IMR-90 (cell line): ENCODE results near the gene EDA. TPM values are rescaled to one million over a fixed set of nuclear protein-coding genes. Genes with fewer than 3 reads are reported as not detected.

Source experiments
- ATAC-seq: fragments of 200-7000 bp; cut with Tn5 transposase; 2 replicates; pipeline ENCODE4 v1.9.1; 2020; ENCODE audit warnings: low read depth, mild to moderate bottlenecking, moderate library complexity
- BruUV-seq: library from RNA; stranded (reverse); fragments of 400-500 nt; replicated peaks from 2 replicates; lab custom pipeline; 2021; lab: Mats Ljungman, UMichigan
- CTCF ChIA-PET: fragments of 300-600 bp; formaldehyde crosslinking; extraction: SDS; loops from one replicate; lab custom pipeline; 2021; ENCODE audit warnings: antibody characterized with exemption; lab: Yijun Ruan, JAX
- POLR2A ChIA-PET: fragments of 300-600 bp; sonication (Branson Sonifier 250); formaldehyde crosslinking; loops from one replicate; lab custom pipeline; 2022; ENCODE audit warnings: antibody characterized with exemption; ENCODE audit not compliant: unreplicated experiment; lab: Charles Lee
- DNase-seq: peaks from one replicate; pipeline ENCODE4 v3.0.0; 2013
- H2AFZ ChIP-seq: replicated peaks from 2 replicates; pipeline ENCODE3; 2013; ENCODE audit warnings: low read length, mild to moderate bottlenecking; ENCODE audit not compliant: poor library complexity
- H2AK5ac ChIP-seq: 2 replicates; pipeline ENCODE4 v1.6.1; 2013; ENCODE audit warnings: low read depth, low read length, inconsistent platforms
- H2AK9ac ChIP-seq: replicated peaks from 2 replicates; pipeline ENCODE3; 2013; ENCODE audit warnings: mild to moderate bottlenecking, low read depth, low read length, moderate library complexity; ENCODE audit not compliant: poor library complexity
- H2BK120ac ChIP-seq: 2 replicates; pipeline ENCODE4 v1.6.1; 2013; ENCODE audit warnings: low read depth, low read length, inconsistent platforms
- H2BK15ac ChIP-seq: 3 replicates; pipeline ENCODE4 v1.6.1; 2013; ENCODE audit warnings: low read depth, low read length, inconsistent platforms
- H2BK20ac ChIP-seq: 2 replicates; pipeline ENCODE4 v1.6.1; 2013; ENCODE audit warnings: low read depth, mild to moderate bottlenecking, inconsistent platforms, low read length, moderate library complexity
- H2BK5ac ChIP-seq: 2 replicates; pipeline ENCODE4 v1.6.1; 2013; ENCODE audit warnings: mild to moderate bottlenecking, low read depth, low read length, inconsistent platforms; ENCODE audit not compliant: poor library complexity, severe bottlenecking
- H3K14ac ChIP-seq: replicated peaks from 2 replicates; pipeline ENCODE4 v1.6.1; 2013; ENCODE audit warnings: low read depth, low read length, inconsistent platforms
- H3K18ac ChIP-seq: 2 replicates; pipeline ENCODE4 v1.6.1; 2013; ENCODE audit warnings: low read depth, low read length, control low read depth
- H3K23ac ChIP-seq: 2 replicates; pipeline ENCODE4 v1.6.1; 2013; ENCODE audit warnings: low read depth, low read length, inconsistent platforms
- H3K27ac ChIP-seq: 2 replicates; pipeline ENCODE4 v1.5.1; 2013; ENCODE audit warnings: mild to moderate bottlenecking, control low read depth, low read length; ENCODE audit not compliant: insufficient read depth
- H3K27me3 ChIP-seq: 2 replicates; pipeline ENCODE4 v1.6.1; 2013; ENCODE audit warnings: low read length; ENCODE audit not compliant: control insufficient read depth, insufficient read depth
- H3K36me3 ChIP-seq: 2 replicates; pipeline ENCODE4 v1.6.1; 2013; ENCODE audit warnings: low read length, mixed read lengths; ENCODE audit not compliant: control insufficient read depth, insufficient read depth
- H3K4ac ChIP-seq: 2 replicates; pipeline ENCODE4 v1.6.1; 2013; ENCODE audit warnings: low read depth, low read length, inconsistent platforms
- H3K4me1 ChIP-seq: 2 replicates; pipeline ENCODE4 v1.6.1; 2013; ENCODE audit warnings: low read length, mixed read lengths; ENCODE audit not compliant: control insufficient read depth, insufficient read depth
- H3K4me2 ChIP-seq: 2 replicates; pipeline ENCODE4 v1.6.1; 2013; ENCODE audit warnings: low read depth, mild to moderate bottlenecking, control low read depth, low read length, moderate library complexity
- H3K4me3 ChIP-seq: 2 replicates; pipeline ENCODE4 v1.5.1; 2013; ENCODE audit warnings: low read depth, mild to moderate bottlenecking, control low read depth, low read length, moderate library complexity; ENCODE audit not compliant: insufficient read depth
- H3K56ac ChIP-seq: 2 replicates; pipeline ENCODE4 v1.6.1; 2013; ENCODE audit warnings: low read length, inconsistent platforms; ENCODE audit not compliant: insufficient read depth; ENCODE audit errors: extremely low read depth
- H3K79me1 ChIP-seq, 2 experiments: 2 replicates each; pipeline ENCODE4 v1.6.1; 2013; ENCODE audit warnings: low read length in 2 of 2, inconsistent platforms in 1 of 2, low read depth in 1 of 2
- H3K9ac ChIP-seq: 2 replicates; pipeline ENCODE4 v1.6.1; 2013; ENCODE audit warnings: low read depth, low read length, control low read depth
- H3K9me1 ChIP-seq: 2 replicates; pipeline ENCODE4 v1.6.1; 2013; ENCODE audit warnings: low read length, inconsistent platforms; ENCODE audit not compliant: insufficient read depth
- H3K9me3 ChIP-seq: 2 replicates; pipeline ENCODE4 v1.6.1; 2013; ENCODE audit warnings: low read length; ENCODE audit not compliant: control insufficient read depth, insufficient read depth
- H4K20me1 ChIP-seq: 2 replicates; pipeline ENCODE4 v1.6.1; 2013; ENCODE audit warnings: low read length, inconsistent platforms; ENCODE audit not compliant: insufficient read depth
- H4K5ac ChIP-seq: 2 replicates; pipeline ENCODE4 v1.6.1; 2013; ENCODE audit warnings: mild to moderate bottlenecking, low read depth, low read length, control low read depth
- H4K8ac ChIP-seq, 2 experiments: 2 replicates each; pipeline ENCODE4 v1.6.1; 2013; ENCODE audit warnings: low read depth in 2 of 2, low read length in 2 of 2, control low read depth in 1 of 2, inconsistent platforms in 1 of 2
- H4K91ac ChIP-seq: 2 replicates; pipeline ENCODE4 v1.6.1; 2013; ENCODE audit warnings: low read depth, low read length, inconsistent platforms; ENCODE audit not compliant: insufficient read depth
- BHLHE40 ChIP-seq: fragments of 150-350 bp; IDR thresholded peaks from 2 replicates; pipeline ENCODE4 v1.6.1; 2016; ENCODE audit warnings: mild to moderate bottlenecking, low read depth, low read length
- CEBPB ChIP-seq: IDR thresholded peaks from 2 replicates; pipeline ENCODE4 v1.6.1; 2012; ENCODE audit warnings: low read depth, low read length, improper control_type of control experiment
- CHD1 ChIP-seq: IDR thresholded peaks from 2 replicates; pipeline ENCODE4 v1.6.1; 2012; ENCODE audit warnings: low read depth, low read length, improper control_type of control experiment
- FOS ChIP-seq: fragments of 150-350 bp; IDR thresholded peaks from 2 replicates; pipeline ENCODE4 v1.6.1; 2016; ENCODE audit warnings: low read depth, low read length
- MAFK ChIP-seq: IDR thresholded peaks from 2 replicates; pipeline ENCODE4 v1.6.1; 2012; ENCODE audit warnings: low read depth, low read length, improper control_type of control experiment
- MAZ ChIP-seq: IDR thresholded peaks from 2 replicates; pipeline ENCODE4 v1.6.1; 2012; ENCODE audit warnings: low read depth, mild to moderate bottlenecking, low read length, improper control_type of control experiment, moderate library complexity, borderline replicate concordance
- MXI1 ChIP-seq: IDR thresholded peaks from 2 replicates; pipeline ENCODE4 v1.6.1; 2012; ENCODE audit warnings: low read depth, mild to moderate bottlenecking, low read length, moderate library complexity, borderline replicate concordance
- NFE2L2 ChIP-seq: fragments of 150-350 bp; IDR thresholded peaks from 2 replicates; pipeline ENCODE4 v1.6.1; 2016; ENCODE audit warnings: low read depth, mild to moderate bottlenecking, low read length
- POLR2A ChIP-seq: IDR thresholded peaks from 2 replicates; pipeline ENCODE4 v1.6.1; 2012; ENCODE audit warnings: mild to moderate bottlenecking, low read depth, low read length
- RAD21 ChIP-seq: IDR thresholded peaks from 2 replicates; pipeline ENCODE4 v1.6.1; 2012; ENCODE audit warnings: low read length, improper control_type of control experiment
- RCOR1 ChIP-seq: IDR thresholded peaks from 2 replicates; pipeline ENCODE4 v1.6.1; 2012; ENCODE audit warnings: mild to moderate bottlenecking, low read length, improper control_type of control experiment; ENCODE audit not compliant: insufficient replicate concordance
- RFX5 ChIP-seq: IDR thresholded peaks from 2 replicates; pipeline ENCODE4 v1.8.0; 2012; ENCODE audit warnings: low read depth, mild to moderate bottlenecking, low read length, moderate library complexity
- SMC3 ChIP-seq: fragments of 150-350 bp; IDR thresholded peaks from 2 replicates; pipeline ENCODE4 v1.6.1; 2016; ENCODE audit warnings: low read depth, mild to moderate bottlenecking, antibody characterized with exemption, low read length, moderate library complexity
- WGBS, 2 experiments: methylation state at CpG; one replicate each; pipeline versions ENCODE4 v1.1.5 to v1.1.7; 2013; ENCODE audit warnings: missing lambda C conversion rate in 2 of 2; ENCODE audit not compliant: insufficient read length in 1 of 2; ENCODE audit errors: extremely low coverage in 2 of 2; 5-methylcytosine and 5-hydroxymethylcytosine counted together
- dilution Hi-C: fragments of 300-500 bp; cut with HindIII; formaldehyde crosslinking; loops from one replicate; pipeline ENCODE4 v1.14.3; 2018; ENCODE audit warnings: low sequenced_read_pairs; ENCODE audit not compliant: unreplicated experiment
- in situ Hi-C: fragments of 300-500 bp; cut with MboI; formaldehyde crosslinking; loops from 3 replicates; pipeline ENCODE4 v1.14.3; 2019; ENCODE audit warnings: low sequenced_read_pairs, inconsistent platforms, mixed read lengths
- intact Hi-C: fragments of 100-400 bp; cut with micrococcal nuclease; formaldehyde crosslinking; loops from 2 replicates; pipeline ENCODE4 v1.10.0; 2022
- polyA plus RNA-seq, 3 experiments: library from polyadenylated mRNA; depleted of rRNA; stranded (reverse); fragments of >200 nt; gene quantifications; 2 replicates each; pipeline ENCODE4 v1.2.3, GENCODE V29; 2012; ENCODE audit warnings: low replicate concordance in 1 of 3
- total RNA-seq: library from RNA; depleted of rRNA; stranded (reverse); fragments of >200 nt; gene quantifications from 2 replicates; pipeline ENCODE4 v1.2.3, GENCODE V29; 2012
- TF ChIP-seq, protein P1 (sequence below): fragments of 150-350 bp; IDR thresholded peaks from 2 replicates; pipeline ENCODE4 v1.6.1; 2016; ENCODE audit warnings: low read depth, mild to moderate bottlenecking, low read length, moderate library complexity, borderline replicate concordance
- TF ChIP-seq, protein P2 (sequence below): fragments of 150-350 bp; IDR thresholded peaks from 2 replicates; pipeline ENCODE4 v1.6.1; 2017; ENCODE audit warnings: mild to moderate bottlenecking, antibody characterized with exemption, low read length, low read depth
- TF ChIP-seq, protein P3 (sequence below): conservative IDR thresholded peaks from 2 replicates; pipeline ENCODE4 v1.5.1; 2012; ENCODE audit warnings: mild to moderate bottlenecking, low read depth, low read length, improper control_type of control experiment

EDA gene
- total and polyA plus RNA-seq, 2 of the 4 experiments (the other 2 are of a cell fraction), result under 0.01 TPM; not detected in 1

DNA sequence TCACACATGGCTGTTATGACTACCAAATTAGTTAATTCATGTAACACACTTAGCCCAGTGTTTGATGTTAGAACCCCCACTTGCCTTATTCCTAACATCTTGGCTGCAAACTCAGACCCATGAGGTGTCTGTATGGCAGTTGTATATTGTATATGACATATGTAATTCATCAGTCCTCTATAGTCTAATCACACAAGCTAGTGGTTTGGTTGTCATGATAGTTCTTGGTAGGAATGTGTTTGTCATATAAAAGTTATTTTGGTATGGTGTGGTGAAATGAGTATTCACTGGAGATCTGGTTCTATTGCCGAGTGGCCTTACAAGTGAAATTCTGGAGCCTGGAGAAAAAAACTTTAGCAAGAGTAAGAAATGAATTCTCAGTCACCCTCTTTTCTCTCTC, 284.6 kb downstream of the EDA start:
- no peaks in the 10 kb centered on the region for H3K9me1 ChIP-seq
- H2AK5ac ChIP-seq, result no peak overlapping the region
- no peak for ATAC-seq
- H3K9ac ChIP-seq, result no peak overlapping the region
- dilution Hi-C loops (no loop called here), intact Hi-C loops (no loop called here), in situ Hi-C loops (no loop called here)
- H3K27me3 ChIP-seq, result peaks cover 2% of the 10 kb centered on the region; the same call in 1 of the 2 replicates
- no peaks in the 10 kb centered on the region for H3K4me1 ChIP-seq
- no CpG with 5 or more reads among the region's 1 CpG for WGBS, 2 experiments
- H3K4ac ChIP-seq, result no peak overlapping the region
- H3K79me1 ChIP-seq, result no peaks in the 10 kb centered on the region
- no peak overlapping the region for H2BK20ac ChIP-seq
- no peak overlapping the region for H4K8ac ChIP-seq
- H3K18ac ChIP-seq, result no peak overlapping the region
- H4K5ac ChIP-seq, result no peak overlapping the region
- DNase-seq, result no peak
- no peak overlapping the region for H3K14ac ChIP-seq
- BruUV-seq, result no TSS peak
- H4K20me1 ChIP-seq, result no peaks in the 10 kb centered on the region
- H3K4me3 ChIP-seq, result no peak overlapping the region
- H3K9me3 ChIP-seq, result no peaks in the 10 kb centered on the region
- H3K23ac ChIP-seq, result no peak overlapping the region
- no peak overlapping the region for H2BK120ac ChIP-seq
- no peak overlapping the region for H2AFZ ChIP-seq
- no peak overlapping the region for H2BK5ac ChIP-seq
- H3K36me3 ChIP-seq, result no peaks in the 10 kb centered on the region
- no peak for TF ChIP-seq MAFK
- no peak for TF ChIP-seq NFE2L2
- TF ChIP-seq SMC3, result no peak
- no peak for TF ChIP-seq RAD21
- no peak for TF ChIP-seq CHD1
- TF ChIP-seq, protein P1, sequence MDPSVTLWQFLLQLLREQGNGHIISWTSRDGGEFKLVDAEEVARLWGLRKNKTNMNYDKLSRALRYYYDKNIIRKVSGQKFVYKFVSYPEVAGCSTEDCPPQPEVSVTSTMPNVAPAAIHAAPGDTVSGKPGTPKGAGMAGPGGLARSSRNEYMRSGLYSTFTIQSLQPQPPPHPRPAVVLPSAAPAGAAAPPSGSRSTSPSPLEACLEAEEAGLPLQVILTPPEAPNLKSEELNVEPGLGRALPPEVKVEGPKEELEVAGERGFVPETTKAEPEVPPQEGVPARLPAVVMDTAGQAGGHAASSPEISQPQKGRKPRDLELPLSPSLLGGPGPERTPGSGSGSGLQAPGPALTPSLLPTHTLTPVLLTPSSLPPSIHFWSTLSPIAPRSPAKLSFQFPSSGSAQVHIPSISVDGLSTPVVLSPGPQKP, result no peak
- TF ChIP-seq BHLHE40, result no peak
- no peak for TF ChIP-seq MAZ
- TF ChIP-seq MXI1, result no peak
- no peak for TF ChIP-seq RCOR1
- TF ChIP-seq RFX5, result no peak
- TF ChIP-seq, protein P2, sequence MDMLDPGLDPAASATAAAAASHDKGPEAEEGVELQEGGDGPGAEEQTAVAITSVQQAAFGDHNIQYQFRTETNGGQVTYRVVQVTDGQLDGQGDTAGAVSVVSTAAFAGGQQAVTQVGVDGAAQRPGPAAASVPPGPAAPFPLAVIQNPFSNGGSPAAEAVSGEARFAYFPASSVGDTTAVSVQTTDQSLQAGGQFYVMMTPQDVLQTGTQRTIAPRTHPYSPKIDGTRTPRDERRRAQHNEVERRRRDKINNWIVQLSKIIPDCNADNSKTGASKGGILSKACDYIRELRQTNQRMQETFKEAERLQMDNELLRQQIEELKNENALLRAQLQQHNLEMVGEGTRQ, result no peak
- no peak for TF ChIP-seq CEBPB
- TF ChIP-seq FOS, result no peak
- TF ChIP-seq POLR2A, result no peak
- TF ChIP-seq, protein P3, sequence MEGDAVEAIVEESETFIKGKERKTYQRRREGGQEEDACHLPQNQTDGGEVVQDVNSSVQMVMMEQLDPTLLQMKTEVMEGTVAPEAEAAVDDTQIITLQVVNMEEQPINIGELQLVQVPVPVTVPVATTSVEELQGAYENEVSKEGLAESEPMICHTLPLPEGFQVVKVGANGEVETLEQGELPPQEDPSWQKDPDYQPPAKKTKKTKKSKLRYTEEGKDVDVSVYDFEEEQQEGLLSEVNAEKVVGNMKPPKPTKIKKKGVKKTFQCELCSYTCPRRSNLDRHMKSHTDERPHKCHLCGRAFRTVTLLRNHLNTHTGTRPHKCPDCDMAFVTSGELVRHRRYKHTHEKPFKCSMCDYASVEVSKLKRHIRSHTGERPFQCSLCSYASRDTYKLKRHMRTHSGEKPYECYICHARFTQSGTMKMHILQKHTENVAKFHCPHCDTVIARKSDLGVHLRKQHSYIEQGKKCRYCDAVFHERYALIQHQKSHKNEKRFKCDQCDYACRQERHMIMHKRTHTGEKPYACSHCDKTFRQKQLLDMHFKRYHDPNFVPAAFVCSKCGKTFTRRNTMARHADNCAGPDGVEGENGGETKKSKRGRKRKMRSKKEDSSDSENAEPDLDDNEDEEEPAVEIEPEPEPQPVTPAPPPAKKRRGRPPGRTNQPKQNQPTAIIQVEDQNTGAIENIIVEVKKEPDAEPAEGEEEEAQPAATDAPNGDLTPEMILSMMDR, result no peak
- no peak overlapping the region for H3K56ac ChIP-seq
- H3K27ac ChIP-seq, result no peak overlapping the region
- no peak overlapping the region for H2AK9ac ChIP-seq
- ChIA-PET POLR2A (no interaction called here), CTCF (no interaction called here)
- no peak overlapping the region for H4K91ac ChIP-seq
- H3K4me2 ChIP-seq, result no peak overlapping the region
- no peak overlapping the region for H2BK15ac ChIP-seq
